Gastrocnemius medialis (tissue), 4 donors: ENCODE measurements around the gene CCR9.

ENCODE experiments used
- POLR2A ChIP-seq, 2 donors: fragments of 450-650 bp; IDR thresholded peaks; one replicate each; pipeline ENCODE4 v1.6.1; 2017; ENCODE audit warnings: antibody characterized with exemption in 2 of 2, mild to moderate bottlenecking in 2 of 2, moderate library complexity in 2 of 2
- TF ChIP-seq, protein P1 (sequence below), 5 experiments: fragments of 450-650 bp in 3 of 5; fragments of 200-600 bp in 2 of 5; sonication (generic) in 2 of 5; IDR thresholded peaks in 4 of 5; conservative IDR thresholded peaks in 1 of 5; 1 replicate in 4 of 5; 2 replicates in 1 of 5; pipeline ENCODE4 v1.5.1; 2016 to 2019; ENCODE audit warnings: antibody characterized with exemption in 5 of 5, mild to moderate bottlenecking in 3 of 5, moderate library complexity in 3 of 5

GRCh38 chr3:45932112-45932511, 45.8 kb downstream of the CCR9 start:
- TF ChIP-seq POLR2A (IDR thresholded peaks at IDR 0.05) = no peak
- TF ChIP-seq, protein P1, sequence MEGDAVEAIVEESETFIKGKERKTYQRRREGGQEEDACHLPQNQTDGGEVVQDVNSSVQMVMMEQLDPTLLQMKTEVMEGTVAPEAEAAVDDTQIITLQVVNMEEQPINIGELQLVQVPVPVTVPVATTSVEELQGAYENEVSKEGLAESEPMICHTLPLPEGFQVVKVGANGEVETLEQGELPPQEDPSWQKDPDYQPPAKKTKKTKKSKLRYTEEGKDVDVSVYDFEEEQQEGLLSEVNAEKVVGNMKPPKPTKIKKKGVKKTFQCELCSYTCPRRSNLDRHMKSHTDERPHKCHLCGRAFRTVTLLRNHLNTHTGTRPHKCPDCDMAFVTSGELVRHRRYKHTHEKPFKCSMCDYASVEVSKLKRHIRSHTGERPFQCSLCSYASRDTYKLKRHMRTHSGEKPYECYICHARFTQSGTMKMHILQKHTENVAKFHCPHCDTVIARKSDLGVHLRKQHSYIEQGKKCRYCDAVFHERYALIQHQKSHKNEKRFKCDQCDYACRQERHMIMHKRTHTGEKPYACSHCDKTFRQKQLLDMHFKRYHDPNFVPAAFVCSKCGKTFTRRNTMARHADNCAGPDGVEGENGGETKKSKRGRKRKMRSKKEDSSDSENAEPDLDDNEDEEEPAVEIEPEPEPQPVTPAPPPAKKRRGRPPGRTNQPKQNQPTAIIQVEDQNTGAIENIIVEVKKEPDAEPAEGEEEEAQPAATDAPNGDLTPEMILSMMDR (IDR thresholded peaks at IDR 0.05 in 4 of 5, conservative IDR thresholded peaks at IDR 0.05 in 1 of 5) = no peak
